Measurements from ENCODE around the gene IRF2BP1.
A peak's percentile ranks its signal among the peaks of the same experiment; 100 is the strongest.

The IRF2BP1 gene

GRCh38 chr19:45885556-45886426 is at the start of gene IRF2BP1:
Gene IRF2BP1, minus strand, starts transcription at chr19:45886141. Its CDS starts 367 bp downstream, at chr19:45885774.
- no peaks in the 10 kb centered on the region for H3K36me3 ChIP-seq (ENCODE audit: control insufficient read depth, low read depth, low read length)
- peak within 1 kb of the TSS; percentile 85 for H3K4me3 ChIP-seq (ENCODE audit: low read length)
- H3K27me3 ChIP-seq (ENCODE audit: control insufficient read depth, insufficient read depth, low read length) = no peaks in the 10 kb centered on the region
- no peaks in the 10 kb centered on the region for H3K9me3 ChIP-seq (ENCODE audit: control insufficient read depth, low read depth, low read length)
- peak within 1 kb of the TSS; percentile 90 for H3K27ac ChIP-seq (ENCODE audit: low read length)
- H3K9ac ChIP-seq (ENCODE audit: low read length) = peak within 1 kb of the TSS; percentile 76
- peaks cover 17% of the 10 kb centered on the region for H3K4me1 ChIP-seq (ENCODE audit: control insufficient read depth, low read depth, low read length)

GRCh38 chr19:45935267-45935666 is 49.3 kb upstream of the IRF2BP1 start:
- Histone ChIP-seq H3K4me3 (ENCODE audit: low read length) (no peak overlapping the region), H3K27ac (ENCODE audit: low read length) (no peak overlapping the region), H3K4me1 (ENCODE audit: control insufficient read depth, low read depth, low read length) (no peaks in the 10 kb centered on the region), H3K27me3 (ENCODE audit: control insufficient read depth, insufficient read depth, low read length) (no peaks in the 10 kb centered on the region), H3K9me3 (ENCODE audit: control insufficient read depth, low read depth, low read length) (no peaks in the 10 kb centered on the region), H3K9ac (ENCODE audit: low read length) (no peak overlapping the region), H3K36me3 (ENCODE audit: control insufficient read depth, low read depth, low read length) (no peaks in the 10 kb centered on the region)

- Histone ChIP-seq H3K9ac (ENCODE audit: low read length) (no peak overlapping the region), H3K9me3 (ENCODE audit: control insufficient read depth, low read depth, low read length) (no peaks in the 10 kb centered on the region), H3K27me3 (ENCODE audit: control insufficient read depth, insufficient read depth, low read length) (no peaks in the 10 kb centered on the region), H3K4me1 (ENCODE audit: control insufficient read depth, low read depth, low read length) (no peaks in the 10 kb centered on the region), H3K36me3 (ENCODE audit: control insufficient read depth, low read depth, low read length) (no peaks in the 10 kb centered on the region), H3K27ac (ENCODE audit: low read length) (no peak overlapping the region), H3K4me3 (ENCODE audit: low read length) (no peak overlapping the region)
Observed at GRCh38 chr19:45934551-45935230, 48.8 kb upstream of the IRF2BP1 start.

- H3K27ac ChIP-seq (ENCODE audit: low read length) = no peak overlapping the region
- H3K4me3 ChIP-seq (ENCODE audit: low read length) = no peak overlapping the region
Observed at GRCh38 chr19:45933759-45934158, 47.8 kb upstream of the IRF2BP1 start.

GRCh38 chr19:45931055-45931454 is 45.1 kb upstream of the IRF2BP1 start:
- Histone ChIP-seq H3K27ac (ENCODE audit: low read length) (no peak overlapping the region), H3K36me3 (ENCODE audit: control insufficient read depth, low read depth, low read length) (no peaks in the 10 kb centered on the region), H3K4me1 (ENCODE audit: control insufficient read depth, low read depth, low read length) (peaks cover 4% of the 10 kb centered on the region), H3K9ac (ENCODE audit: low read length) (no peak overlapping the region), H3K4me3 (ENCODE audit: low read length) (no peak overlapping the region), H3K27me3 (ENCODE audit: control insufficient read depth, insufficient read depth, low read length) (peaks cover 11% of the 10 kb centered on the region), H3K9me3 (ENCODE audit: control insufficient read depth, low read depth, low read length) (no peaks in the 10 kb centered on the region)

More at GRCh38 chr19:45933759-45934158, 47.8 kb upstream of the IRF2BP1 start:
- Histone ChIP-seq H3K27me3 (ENCODE audit: control insufficient read depth, insufficient read depth, low read length) (peaks cover 3% of the 10 kb centered on the region), H3K9ac (ENCODE audit: low read length) (no peak overlapping the region), H3K9me3 (ENCODE audit: control insufficient read depth, low read depth, low read length) (no peaks in the 10 kb centered on the region), H3K36me3 (ENCODE audit: control insufficient read depth, low read depth, low read length) (no peaks in the 10 kb centered on the region), H3K4me1 (ENCODE audit: control insufficient read depth, low read depth, low read length) (no peaks in the 10 kb centered on the region)

GRCh38 chr19:45929247-45929646 is 43.3 kb upstream of the IRF2BP1 start:
- peaks cover 11% of the 10 kb centered on the region for H3K27me3 ChIP-seq (ENCODE audit: control insufficient read depth, insufficient read depth, low read length)
- no peaks in the 10 kb centered on the region for H3K36me3 ChIP-seq (ENCODE audit: control insufficient read depth, low read depth, low read length)
- no peaks in the 10 kb centered on the region for H3K9me3 ChIP-seq (ENCODE audit: control insufficient read depth, low read depth, low read length)
- H3K27ac ChIP-seq (ENCODE audit: low read length) = no peak overlapping the region
- H3K9ac ChIP-seq (ENCODE audit: low read length) = no peak overlapping the region
- H3K4me1 ChIP-seq (ENCODE audit: control insufficient read depth, low read depth, low read length) = peaks cover 4% of the 10 kb centered on the region
- no peak overlapping the region for H3K4me3 ChIP-seq (ENCODE audit: low read length)

GRCh38 chr19:45927565-45928261 is 41.8 kb upstream of the IRF2BP1 start:
- H3K9ac ChIP-seq (ENCODE audit: low read length) = peak overlapping the region; percentile 66
- no peak overlapping the region for H3K27ac ChIP-seq (ENCODE audit: low read length)
- H3K36me3 ChIP-seq (ENCODE audit: control insufficient read depth, low read depth, low read length) = no peaks in the 10 kb centered on the region
- H3K4me3 ChIP-seq (ENCODE audit: low read length) = peak overlapping the region; percentile 68
- H3K4me1 ChIP-seq (ENCODE audit: control insufficient read depth, low read depth, low read length) = peaks cover 4% of the 10 kb centered on the region
- peaks cover 11% of the 10 kb centered on the region for H3K27me3 ChIP-seq (ENCODE audit: control insufficient read depth, insufficient read depth, low read length)
- no peaks in the 10 kb centered on the region for H3K9me3 ChIP-seq (ENCODE audit: control insufficient read depth, low read depth, low read length)

- Histone ChIP-seq H3K4me1 (ENCODE audit: control insufficient read depth, low read depth, low read length) (peaks cover 4% of the 10 kb centered on the region), H3K4me3 (ENCODE audit: low read length) (no peak overlapping the region), H3K36me3 (ENCODE audit: control insufficient read depth, low read depth, low read length) (no peaks in the 10 kb centered on the region), H3K27ac (ENCODE audit: low read length) (no peak overlapping the region), H3K9me3 (ENCODE audit: control insufficient read depth, low read depth, low read length) (no peaks in the 10 kb centered on the region), H3K9ac (ENCODE audit: low read length) (no peak overlapping the region), H3K27me3 (ENCODE audit: control insufficient read depth, insufficient read depth, low read length) (peaks cover 11% of the 10 kb centered on the region)
Observed at GRCh38 chr19:45924891-45925447, 39.0 kb upstream of the IRF2BP1 start.

- H3K4me1 ChIP-seq (ENCODE audit: control insufficient read depth, low read depth, low read length) = no peaks in the 10 kb centered on the region
- H3K27me3 ChIP-seq (ENCODE audit: control insufficient read depth, insufficient read depth, low read length) = no peaks in the 10 kb centered on the region
- no peaks in the 10 kb centered on the region for H3K9me3 ChIP-seq (ENCODE audit: control insufficient read depth, low read depth, low read length)
- no peak overlapping the region for H3K9ac ChIP-seq (ENCODE audit: low read length)
- no peak overlapping the region for H3K27ac ChIP-seq (ENCODE audit: low read length)
- H3K36me3 ChIP-seq (ENCODE audit: control insufficient read depth, low read depth, low read length) = no peaks in the 10 kb centered on the region
- no peak overlapping the region for H3K4me3 ChIP-seq (ENCODE audit: low read length)
Observed at GRCh38 chr19:45922281-45922680, 36.3 kb upstream of the IRF2BP1 start.

- no peaks in the 10 kb centered on the region for H3K27me3 ChIP-seq (ENCODE audit: control insufficient read depth, insufficient read depth, low read length)
- no peak overlapping the region for H3K27ac ChIP-seq (ENCODE audit: low read length)
- no peak overlapping the region for H3K9ac ChIP-seq (ENCODE audit: low read length)
- H3K4me1 ChIP-seq (ENCODE audit: control insufficient read depth, low read depth, low read length) = no peaks in the 10 kb centered on the region
- no peaks in the 10 kb centered on the region for H3K9me3 ChIP-seq (ENCODE audit: control insufficient read depth, low read depth, low read length)
- H3K4me3 ChIP-seq (ENCODE audit: low read length) = no peak overlapping the region
- H3K36me3 ChIP-seq (ENCODE audit: control insufficient read depth, low read depth, low read length) = no peaks in the 10 kb centered on the region
Observed at GRCh38 chr19:45920458-45920857, 34.5 kb upstream of the IRF2BP1 start.

- H3K27ac ChIP-seq (ENCODE audit: low read length) = no peak overlapping the region
- no peaks in the 10 kb centered on the region for H3K27me3 ChIP-seq (ENCODE audit: control insufficient read depth, insufficient read depth, low read length)
- H3K4me1 ChIP-seq (ENCODE audit: control insufficient read depth, low read depth, low read length) = no peaks in the 10 kb centered on the region
- no peaks in the 10 kb centered on the region for H3K36me3 ChIP-seq (ENCODE audit: control insufficient read depth, low read depth, low read length)
- H3K9ac ChIP-seq (ENCODE audit: low read length) = no peak overlapping the region
- no peak overlapping the region for H3K4me3 ChIP-seq (ENCODE audit: low read length)
- H3K9me3 ChIP-seq (ENCODE audit: control insufficient read depth, low read depth, low read length) = no peaks in the 10 kb centered on the region
Observed at GRCh38 chr19:45919678-45920077, 33.7 kb upstream of the IRF2BP1 start.

Data from iPS-18a (cell line).